ENCODE data around the gene HEG1.

The HEG1 gene

GRCh38 chr3:125061646-125062045 lies 5.8 kb upstream of the HEG1 start:
- H3K27me3 ChIP-seq (ENCODE audit: low read length), result no peaks in the 10 kb centered on the region
- H4K20me1 ChIP-seq (ENCODE audit: low read depth, low read length), result no peaks in the 10 kb centered on the region
- no peak for TF ChIP-seq EZH2phosphoT487 (conservative IDR thresholded peaks at IDR 0.05; ENCODE audit: low read length)
- TF ChIP-seq CTCF (IDR thresholded peaks at IDR 0.05; ENCODE audit: insufficient read depth, low read length, poor library complexity, severe bottlenecking), result no peak
- no peaks in the 10 kb centered on the region for H3K9me3 ChIP-seq (ENCODE audit: insufficient read depth, low read length)
- H3K4me2 ChIP-seq (ENCODE audit: low read depth, low read length, poor library complexity, severe bottlenecking), result no peak overlapping the region
- H3K36me3 ChIP-seq (ENCODE audit: low read length), result no peaks in the 10 kb centered on the region
- no peak overlapping the region for H2AFZ ChIP-seq (ENCODE audit: low read depth, low read length, severe bottlenecking)
- H3K9me2 ChIP-seq (replicated peaks; ENCODE audit: insufficient read depth, low read length), result no peaks in the 10 kb centered on the region
- no peaks in the 10 kb centered on the region for H3F3A ChIP-seq (ENCODE audit: insufficient read depth)
- no peak overlapping the region for H3K9ac ChIP-seq (ENCODE audit: low read length)
- H3K79me2 ChIP-seq (ENCODE audit: insufficient read depth, low read length), result no peaks in the 10 kb centered on the region
- H3K27ac ChIP-seq (ENCODE audit: low read depth, low read length), result no peak overlapping the region
- H3K4me3 ChIP-seq (ENCODE audit: insufficient read depth, low read length, poor library complexity, severe bottlenecking), result no peak overlapping the region

GRCh38 chr3:125061170-125061569 lies 5.4 kb upstream of the HEG1 start:
- Histone ChIP-seq H3K27me3 (ENCODE audit: low read length) (no peaks in the 10 kb centered on the region), H3K79me2 (ENCODE audit: insufficient read depth, low read length) (no peaks in the 10 kb centered on the region), H3K4me3 (ENCODE audit: insufficient read depth, low read length, poor library complexity, severe bottlenecking) (no peak overlapping the region), H3K4me2 (ENCODE audit: low read depth, low read length, poor library complexity, severe bottlenecking) (no peak overlapping the region), H3K36me3 (ENCODE audit: low read length) (no peaks in the 10 kb centered on the region), H3K9ac (ENCODE audit: low read length) (no peak overlapping the region), H2AFZ (ENCODE audit: low read depth, low read length, severe bottlenecking) (no peak overlapping the region), H3F3A (ENCODE audit: insufficient read depth) (no peaks in the 10 kb centered on the region), H3K27ac (ENCODE audit: low read depth, low read length) (no peak overlapping the region), H4K20me1 (ENCODE audit: low read depth, low read length) (no peaks in the 10 kb centered on the region), H3K9me2 (replicated peaks; ENCODE audit: insufficient read depth, low read length) (no peaks in the 10 kb centered on the region), H3K9me3 (ENCODE audit: insufficient read depth, low read length) (no peaks in the 10 kb centered on the region)
- TF ChIP-seq EZH2phosphoT487 (conservative IDR thresholded peaks at IDR 0.05; ENCODE audit: low read length) (no peak), CTCF (IDR thresholded peaks at IDR 0.05; ENCODE audit: insufficient read depth, low read length, poor library complexity, severe bottlenecking) (no peak)

DNA sequence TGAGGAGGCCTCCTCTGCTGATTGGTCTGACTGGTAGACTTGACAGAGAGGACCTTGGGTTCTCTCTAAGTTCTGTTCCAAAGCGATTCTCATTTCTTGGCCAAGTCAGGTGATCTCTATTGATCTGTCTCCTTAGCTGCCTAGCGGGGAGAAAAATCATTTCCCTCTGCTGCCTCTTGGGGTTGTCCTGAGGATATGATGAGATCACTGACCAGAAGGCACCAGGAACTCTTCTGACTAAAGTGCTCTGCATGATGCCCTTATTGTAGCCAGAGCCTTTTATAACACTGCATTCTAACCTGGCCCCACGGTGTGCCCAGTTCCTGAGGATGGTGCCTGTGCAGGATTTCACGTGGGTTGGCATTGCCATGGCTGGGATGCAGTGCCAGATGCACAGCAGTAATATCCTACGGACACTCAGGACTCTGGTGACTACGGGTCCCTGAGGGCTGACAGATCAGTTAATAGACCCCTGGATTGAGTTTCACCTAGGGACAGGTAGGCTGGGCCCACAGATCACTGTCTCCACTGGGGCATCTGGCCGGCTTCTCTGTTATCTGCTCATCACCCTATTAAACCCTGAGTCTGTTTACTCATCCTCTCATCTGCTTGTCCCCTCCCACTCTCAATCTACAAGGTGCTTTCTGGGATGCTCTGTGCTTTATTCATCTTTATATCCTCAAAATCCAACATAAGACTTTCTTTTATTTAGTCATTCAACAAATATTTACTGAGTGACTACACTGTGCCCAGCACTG lies 3.9 kb upstream of the HEG1 start:
- H4K20me1 ChIP-seq (ENCODE audit: low read depth, low read length), result no peaks in the 10 kb centered on the region
- no peaks in the 10 kb centered on the region for H3K9me2 ChIP-seq (replicated peaks; ENCODE audit: insufficient read depth, low read length)
- H3K4me3 ChIP-seq (ENCODE audit: insufficient read depth, low read length, poor library complexity, severe bottlenecking), result no peak overlapping the region
- no peak overlapping the region for H3K27ac ChIP-seq (ENCODE audit: low read depth, low read length)
- H3K27me3 ChIP-seq (ENCODE audit: low read length), result no peaks in the 10 kb centered on the region
- H3K4me2 ChIP-seq (ENCODE audit: low read depth, low read length, poor library complexity, severe bottlenecking), result no peak overlapping the region
- H3K9me3 ChIP-seq (ENCODE audit: insufficient read depth, low read length), result no peaks in the 10 kb centered on the region
- no peaks in the 10 kb centered on the region for H3F3A ChIP-seq (ENCODE audit: insufficient read depth)
- H3K9ac ChIP-seq (ENCODE audit: low read length), result no peak overlapping the region
- no peaks in the 10 kb centered on the region for H3K36me3 ChIP-seq (ENCODE audit: low read length)
- TF ChIP-seq EZH2phosphoT487 (conservative IDR thresholded peaks at IDR 0.05; ENCODE audit: low read length) (no peak), CTCF (IDR thresholded peaks at IDR 0.05; ENCODE audit: insufficient read depth, low read length, poor library complexity, severe bottlenecking) (no peak)
- H3K79me2 ChIP-seq (ENCODE audit: insufficient read depth, low read length), result no peaks in the 10 kb centered on the region
- H2AFZ ChIP-seq (ENCODE audit: low read depth, low read length, severe bottlenecking), result no peak overlapping the region

Measured in SU-DHL-6 (cell line).